ENCODE data around the gene CDH3. TPM values are rescaled to one million over a fixed set of nuclear protein-coding genes. Genes with fewer than 3 reads are reported as not detected.

Gene CDH3
- total RNA-seq, 1 experiment from 2014 or later: 4.9 TPM

GRCh38 chr16:68722119-68723024 lies 77.3 kb downstream of the CDH3 start:
- H3K4me3 ChIP-seq: no peak overlapping the region

DNA sequence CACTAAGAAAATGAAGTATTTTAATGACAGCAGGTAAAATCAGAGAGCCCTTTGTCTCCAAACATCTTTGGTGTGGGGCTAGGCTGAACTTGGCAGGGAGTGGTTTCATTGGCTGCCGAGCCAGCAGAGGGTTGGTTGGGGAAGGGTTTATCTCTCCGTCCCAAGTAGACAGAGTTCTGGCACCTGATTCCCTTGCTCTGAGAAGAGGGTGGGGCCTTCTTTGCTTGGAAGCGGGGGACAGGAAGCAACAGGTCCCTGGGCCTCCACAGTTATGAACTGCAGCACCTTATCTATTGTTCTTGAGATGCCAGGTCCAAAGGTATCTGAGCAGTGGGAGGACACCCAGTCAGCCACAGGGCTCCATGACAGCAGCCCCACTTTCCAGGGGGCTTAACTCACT lies 79.7 kb downstream of the CDH3 start:
- no peak for DNase-seq (ENCODE audit: low read depth in 1 of 2, low spot score in 2 of 2)
- no peaks in the 10 kb centered on the region for H3K9me3 ChIP-seq (replicated peaks)

More at GRCh38 chr16:68722119-68723024, 77.3 kb downstream of the CDH3 start:
- no peaks in the 10 kb centered on the region for H3K27me3 ChIP-seq (replicated peaks)
- no peaks in the 10 kb centered on the region for H3K36me3 ChIP-seq
- H3K27ac ChIP-seq: no peak overlapping the region
- no peak for DNase-seq (ENCODE audit: low read depth in 1 of 2, low spot score in 2 of 2)
- H3K4me1 ChIP-seq (replicated peaks): no peaks in the 10 kb centered on the region
- H3K9me3 ChIP-seq (replicated peaks): no peaks in the 10 kb centered on the region

DNA sequence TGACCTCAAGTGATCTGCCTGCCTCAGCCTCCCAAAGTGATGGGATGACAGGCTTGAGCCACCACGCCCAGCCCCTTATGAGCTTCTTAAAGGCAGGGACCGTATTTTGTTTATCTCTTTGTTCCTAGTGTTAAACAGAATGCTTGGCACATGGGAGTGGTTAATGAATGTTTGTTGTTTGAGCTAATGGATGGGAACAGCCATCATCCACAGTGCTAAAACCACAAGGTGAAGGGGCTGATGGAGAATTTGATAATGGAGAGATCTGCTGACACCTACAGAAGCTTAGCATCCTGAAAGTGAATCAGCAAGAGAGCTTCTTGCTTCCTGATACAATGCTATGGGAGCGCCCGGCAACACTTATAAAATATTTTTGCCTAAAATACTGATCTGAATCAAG lies 83.4 kb downstream of the CDH3 start:
- no peaks in the 10 kb centered on the region for H3K27me3 ChIP-seq (replicated peaks)
- DNase-seq (ENCODE audit: low read depth in 1 of 2, low spot score in 2 of 2): no peak
- H3K4me1 ChIP-seq (replicated peaks): peaks cover 13% of the 10 kb centered on the region
- no peaks in the 10 kb centered on the region for H3K36me3 ChIP-seq
- no peaks in the 10 kb centered on the region for H3K9me3 ChIP-seq (replicated peaks)
- H3K27ac ChIP-seq: no peak overlapping the region
- H3K4me3 ChIP-seq: no peak overlapping the region

More for the DNA sequence above, 79.7 kb downstream of the CDH3 start:
- Histone ChIP-seq H3K27me3 (replicated peaks) (no peaks in the 10 kb centered on the region), H3K4me1 (replicated peaks) (peaks cover 13% of the 10 kb centered on the region), H3K27ac (no peak overlapping the region), H3K36me3 (no peaks in the 10 kb centered on the region), H3K4me3 (no peak overlapping the region)

DNA sequence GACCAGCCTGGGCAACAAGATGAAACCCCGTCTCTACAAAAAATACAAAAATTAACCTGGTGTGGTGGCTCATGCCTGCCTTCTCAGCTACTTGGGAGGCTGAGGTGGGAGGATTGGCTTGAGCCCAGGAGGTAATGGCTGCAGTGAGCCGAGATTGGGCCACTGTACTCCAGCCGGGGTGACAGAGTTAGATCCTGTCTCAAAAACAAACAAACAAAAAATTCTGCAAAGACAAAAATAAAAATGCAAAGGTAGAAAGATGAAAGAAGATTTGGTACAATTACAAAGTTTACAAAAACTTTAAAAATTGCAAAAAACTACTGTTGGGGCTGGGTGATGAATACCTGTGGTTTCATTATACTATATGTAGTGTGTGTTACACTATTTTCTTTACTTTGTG lies 86.5 kb downstream of the CDH3 start:
- H3K4me3 ChIP-seq: no peak overlapping the region
- no peaks in the 10 kb centered on the region for H3K36me3 ChIP-seq
- H3K27ac ChIP-seq: no peak overlapping the region
- peaks cover 8% of the 10 kb centered on the region for H3K27me3 ChIP-seq (replicated peaks)
- no peaks in the 10 kb centered on the region for H3K9me3 ChIP-seq (replicated peaks)
- no peak for DNase-seq (ENCODE audit: low read depth in 1 of 2, low spot score in 2 of 2)
- peaks cover 13% of the 10 kb centered on the region for H3K4me1 ChIP-seq (replicated peaks)

- no peak overlapping the region for H3K27ac ChIP-seq
- H3K9me3 ChIP-seq (replicated peaks): no peaks in the 10 kb centered on the region
- H3K27me3 ChIP-seq (replicated peaks): peaks cover 13% of the 10 kb centered on the region
- DNase-seq (ENCODE audit: low read depth in 1 of 2, low spot score in 2 of 2): no peak
- H3K4me3 ChIP-seq: no peak overlapping the region
- H3K36me3 ChIP-seq: no peaks in the 10 kb centered on the region
- H3K4me1 ChIP-seq (replicated peaks): peaks cover 13% of the 10 kb centered on the region
Measured at GRCh38 chr16:68732042-68732680, 87.1 kb downstream of the CDH3 start.

- H3K4me3 ChIP-seq: no peak overlapping the region
- no peak for DNase-seq (ENCODE audit: low read depth in 1 of 2, low spot score in 2 of 2)
- no peaks in the 10 kb centered on the region for H3K9me3 ChIP-seq (replicated peaks)
- peaks cover 16% of the 10 kb centered on the region for H3K27me3 ChIP-seq (replicated peaks)
- no peaks in the 10 kb centered on the region for H3K36me3 ChIP-seq
- peaks cover 13% of the 10 kb centered on the region for H3K4me1 ChIP-seq (replicated peaks)
- H3K27ac ChIP-seq: no peak overlapping the region
Measured at GRCh38 chr16:68732741-68733399, 87.8 kb downstream of the CDH3 start.

DNA sequence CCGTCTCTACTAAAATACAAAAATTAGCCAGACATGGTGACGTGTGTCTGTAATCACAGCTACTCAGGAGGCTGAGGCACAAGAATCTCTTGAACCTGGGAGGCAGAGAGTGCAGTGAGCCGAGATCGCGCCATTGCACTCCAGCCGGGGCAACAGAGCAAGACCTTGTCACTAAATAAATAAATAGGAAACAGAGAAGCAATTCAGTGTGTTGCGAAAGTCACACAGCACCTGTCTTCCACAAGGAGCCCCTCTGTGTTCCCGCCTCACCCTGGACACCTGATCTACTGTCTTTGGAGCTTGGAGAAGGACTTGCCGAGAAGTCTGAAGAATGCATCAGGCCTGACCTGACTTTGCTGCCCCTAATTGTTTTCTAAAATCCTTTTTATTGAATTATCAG lies 88.5 kb downstream of the CDH3 start:
- no peaks in the 10 kb centered on the region for H3K9me3 ChIP-seq (replicated peaks)
- H3K4me1 ChIP-seq (replicated peaks): peaks cover 11% of the 10 kb centered on the region
- no peak overlapping the region for H3K4me3 ChIP-seq
- no peak overlapping the region for H3K27ac ChIP-seq
- DNase-seq (ENCODE audit: low read depth in 1 of 2, low spot score in 2 of 2): no peak
- peaks cover 18% of the 10 kb centered on the region for H3K27me3 ChIP-seq (replicated peaks)
- H3K36me3 ChIP-seq: no peaks in the 10 kb centered on the region

DNA sequence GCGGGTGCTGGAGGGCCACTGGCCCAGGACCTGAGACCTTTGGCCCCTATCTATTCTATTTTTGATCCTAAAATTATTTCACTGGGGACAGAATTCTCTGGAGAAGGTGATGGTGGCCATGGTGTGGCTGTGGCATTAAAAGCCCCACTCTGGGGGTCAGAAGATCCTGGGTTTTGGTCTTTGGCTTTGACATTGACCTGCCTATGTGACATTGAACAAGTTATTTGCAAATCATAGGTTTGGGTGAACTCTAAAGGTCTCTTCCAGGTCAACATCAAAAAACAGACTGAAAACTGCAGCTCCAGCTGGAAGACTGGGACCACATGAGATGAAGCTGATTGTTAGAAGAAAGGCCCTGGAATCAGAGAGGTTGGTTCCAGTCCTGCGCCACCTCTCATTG lies 89.7 kb downstream of the CDH3 start:
- no peaks in the 10 kb centered on the region for H3K36me3 ChIP-seq
- H3K27me3 ChIP-seq (replicated peaks): peaks cover 18% of the 10 kb centered on the region
- no peak for DNase-seq (ENCODE audit: low read depth in 1 of 2, low spot score in 2 of 2)
- H3K4me1 ChIP-seq (replicated peaks): no peaks in the 10 kb centered on the region; the same call in none of the 2 replicates
- no peaks in the 10 kb centered on the region for H3K9me3 ChIP-seq (replicated peaks)
- no peak overlapping the region for H3K4me3 ChIP-seq
- H3K27ac ChIP-seq: no peak overlapping the region

DNA sequence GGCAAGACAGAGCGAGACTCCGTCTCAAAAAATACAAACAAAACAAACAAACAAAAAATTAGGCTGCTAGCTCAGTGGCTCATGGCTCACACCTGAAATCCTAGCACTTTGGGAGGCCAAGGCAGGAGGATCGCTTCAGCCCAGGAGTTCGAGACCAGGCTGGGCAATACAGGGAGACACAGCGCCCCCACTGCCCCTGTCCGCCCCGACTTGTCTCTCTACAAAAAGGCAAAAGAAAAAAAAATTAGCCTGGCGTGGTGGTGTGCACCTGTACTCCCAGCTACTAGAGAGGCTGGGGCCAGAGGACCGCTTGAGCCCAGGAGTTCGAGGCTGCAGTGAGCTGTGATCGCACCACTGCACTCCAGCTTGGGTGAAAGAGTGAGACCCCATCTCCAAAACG lies 91.5 kb downstream of the CDH3 start:
- H3K27me3 ChIP-seq (replicated peaks): peaks cover 18% of the 10 kb centered on the region

GRCh38 chr16:68737046-68737729 lies 92.1 kb downstream of the CDH3 start, which contains the start of gene CDH1:
CDH1 (plus strand) TSS chr16:68737292; CDS start chr16:68737416, 124 bp downstream.
- peaks cover 18% of the 10 kb centered on the region for H3K27me3 ChIP-seq (replicated peaks)
- DNase-seq (ENCODE audit: low read depth in 1 of 2, low spot score in 2 of 2): no peak
- H3K4me1 ChIP-seq (replicated peaks): no peaks in the 10 kb centered on the region
- H3K4me3 ChIP-seq: no peak within 1 kb of the TSS
- H3K36me3 ChIP-seq: no peaks in the 10 kb centered on the region
- no peaks in the 10 kb centered on the region for H3K9me3 ChIP-seq (replicated peaks)
- H3K27ac ChIP-seq: no peak within 1 kb of the TSS

More for the DNA sequence above, 91.5 kb downstream of the CDH3 start:
- Histone ChIP-seq H3K4me3 (no peak overlapping the region), H3K4me1 (replicated peaks) (no peaks in the 10 kb centered on the region), H3K27ac (no peak overlapping the region), H3K36me3 (no peaks in the 10 kb centered on the region), H3K9me3 (replicated peaks) (no peaks in the 10 kb centered on the region)
- DNase-seq (ENCODE audit: low read depth in 1 of 2, low spot score in 2 of 2): no peak

DNA sequence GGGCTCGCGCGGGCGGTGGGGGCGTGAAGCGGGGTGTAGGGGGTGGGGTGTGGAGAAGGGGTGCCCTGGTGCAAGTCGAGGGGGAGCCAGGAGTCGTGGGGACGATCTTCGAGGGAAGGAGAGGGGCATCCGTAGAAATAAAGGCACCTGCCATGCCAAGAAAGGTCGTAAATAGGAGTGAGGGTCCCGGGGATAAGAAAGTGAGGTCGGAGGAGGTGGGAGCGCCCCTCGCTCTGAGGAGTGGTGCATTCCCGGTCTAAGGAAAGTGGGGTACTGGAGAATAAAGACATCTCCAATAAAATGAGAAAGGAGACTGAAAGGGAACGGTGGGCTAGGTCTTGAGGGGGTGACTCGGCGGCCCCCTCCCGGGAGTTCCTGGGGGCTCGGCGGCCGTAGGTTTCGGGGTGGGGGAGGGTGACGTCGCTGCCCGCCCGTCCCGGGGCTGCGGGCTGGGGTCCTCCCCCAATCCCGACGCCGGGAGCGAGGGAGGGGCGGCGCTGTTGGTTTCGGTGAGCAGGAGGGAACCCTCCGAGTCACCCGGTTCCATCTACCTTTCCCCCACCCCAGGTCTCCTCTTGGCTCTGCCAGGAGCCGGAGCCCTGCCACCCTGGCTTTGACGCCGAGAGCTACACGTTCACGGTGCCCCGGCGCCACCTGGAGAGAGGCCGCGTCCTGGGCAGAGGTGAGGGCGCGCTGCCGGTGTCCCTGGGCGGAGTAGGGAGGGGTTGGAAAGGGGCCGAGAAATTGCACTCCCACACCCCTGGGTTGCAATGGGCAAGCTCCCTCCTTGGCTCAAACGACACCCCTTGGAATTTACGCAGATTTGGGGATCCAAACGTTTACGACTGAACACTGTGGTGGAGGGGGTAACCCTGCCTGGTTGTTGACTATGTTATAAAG lies 92.9 kb downstream of the CDH3 start:
- Histone ChIP-seq H3K4me1 (replicated peaks) (no peaks in the 10 kb centered on the region), H3K27ac (no peak overlapping the region), H3K9me3 (replicated peaks) (no peaks in the 10 kb centered on the region), H3K36me3 (no peaks in the 10 kb centered on the region), H3K4me3 (no peak overlapping the region), H3K27me3 (replicated peaks) (peaks cover 18% of the 10 kb centered on the region)
- DNase-seq (ENCODE audit: low read depth in 1 of 2, low spot score in 2 of 2): no peak

GRCh38 chr16:68739964-68740627 lies 95.0 kb downstream of the CDH3 start:
- no peaks in the 10 kb centered on the region for H3K4me1 ChIP-seq (replicated peaks)
- H3K27ac ChIP-seq: no peak overlapping the region
- H3K4me3 ChIP-seq: no peak overlapping the region
- no peaks in the 10 kb centered on the region for H3K9me3 ChIP-seq (replicated peaks)
- DNase-seq (ENCODE audit: low read depth in 1 of 2, low spot score in 2 of 2): no peak
- H3K36me3 ChIP-seq: no peaks in the 10 kb centered on the region
- peaks cover 18% of the 10 kb centered on the region for H3K27me3 ChIP-seq (replicated peaks)
